ENCODE results near the gene ZSWIM8.
A peak's percentile ranks its signal among the peaks of the same experiment; 100 is the strongest.

The ZSWIM8 gene

GRCh38 chr10:73772281-73773151 lies 12.9 kb upstream of the ZSWIM8 start:
- Histone ChIP-seq H3K4me1 (ENCODE audit: control extremely low read depth in 1 of 4, control insufficient read depth in 4 of 4, insufficient read depth in 4 of 4, low read length in 3 of 4) (peaks cover 10 to 40% (median 31%) of the 10 kb centered on the region in 4 experiments), H3K36me3 (ENCODE audit: control insufficient read depth in 4 of 4, insufficient read depth in 4 of 4, low read length in 3 of 4) (peaks cover 21 to 64% (median 45%) of the 10 kb centered on the region in 4 experiments), H3K27me3 (replicated peaks in 2 of 5; ENCODE audit: control insufficient read depth in 4 of 5, insufficient read depth in 5 of 5, low read length in 4 of 5) (no peaks in the 10 kb centered on the region), H3K9me3 (ENCODE audit: control extremely low read depth in 1 of 5, control insufficient read depth in 4 of 5, insufficient read depth in 2 of 5, low read depth in 1 of 5, low read length in 4 of 5) (no peaks in the 10 kb centered on the region), H3K4me3 (ENCODE audit: control insufficient read depth in 1 of 7, extremely low read depth in 1 of 7, insufficient read depth in 4 of 7, low read depth in 2 of 7, low read length in 6 of 7) (peak overlapping the region; percentile 77 to 98 (median 93)), H3K27ac (ENCODE audit: insufficient read depth in 1 of 2, low read depth in 1 of 2, low read length in 2 of 2, poor library complexity in 1 of 2, severe bottlenecking in 2 of 2) (peak overlapping the region; percentile 58 to 90)
- peak; percentile 76 to 88 (median 80) for DNase-seq
- ChIA-PET POLR2A (interaction anchor here (0.6 to 3.4 kb wide), 6 partner anchors 9 to 78 kb away, joined by 3 to 18 read pairs (median 5); partner anchors contain the start of genes CHCHD1 and ZSWIM8), CTCF (interaction anchor here (0.6 to 5.2 kb wide), 11 partner anchors 9 to 1509 kb away, joined by 3 to 39 read pairs (median 4); partner anchors contain the start of genes CHCHD1 and ZSWIM8)
- 0% methylated on average over 76 of the region's 101 CpGs for WGBS (ENCODE audit: insufficient coverage)

DNA sequence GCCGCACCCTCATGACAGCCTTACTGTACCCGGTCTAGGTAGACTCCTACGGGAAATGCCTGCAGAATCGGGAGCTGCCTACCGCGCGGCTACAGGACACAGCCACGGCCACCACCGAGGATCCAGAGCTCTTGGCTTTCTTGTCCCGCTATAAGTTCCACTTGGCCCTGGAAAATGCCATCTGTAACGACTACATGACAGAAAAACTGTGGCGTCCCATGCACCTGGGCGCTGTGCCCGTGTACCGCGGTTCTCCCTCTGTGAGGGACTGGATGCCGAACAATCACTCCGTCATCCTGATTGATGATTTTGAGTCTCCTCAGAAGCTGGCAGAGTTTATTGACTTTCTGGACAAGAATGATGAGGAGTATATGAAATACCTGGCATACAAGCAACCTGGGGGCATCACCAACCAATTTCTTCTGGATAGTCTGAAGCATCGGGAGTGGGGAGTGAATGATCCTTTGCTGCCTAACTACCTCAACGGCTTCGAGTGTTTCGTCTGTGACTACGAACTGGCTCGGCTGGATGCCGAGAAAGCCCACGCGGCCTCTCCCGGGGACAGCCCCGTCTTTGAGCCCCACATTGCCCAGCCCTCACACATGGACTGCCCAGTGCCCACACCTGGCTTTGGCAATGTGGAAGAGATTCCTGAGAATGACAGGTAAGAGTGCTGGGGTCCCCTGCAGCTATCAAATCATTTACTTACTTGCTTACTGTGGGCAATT lies 12.1 kb upstream of the ZSWIM8 start:
- 14% methylated on average over 27 of the region's 29 CpGs for WGBS (ENCODE audit: insufficient coverage)
- ChIA-PET POLR2A (interaction anchor here (0.6 to 3.4 kb wide), 5 partner anchors 8 to 78 kb away, joined by 3 to 18 read pairs (median 6); partner anchors contain the start of genes CHCHD1 and ZSWIM8), CTCF (interaction anchor here (0.6 to 5.2 kb wide), 9 partner anchors 8 to 469 kb away, joined by 3 to 39 read pairs (median 4); partner anchors contain the start of genes CHCHD1 and ZSWIM8)
- peak overlapping the region; percentile 58 to 90 for H3K27ac ChIP-seq (ENCODE audit: insufficient read depth in 1 of 2, low read depth in 1 of 2, low read length in 2 of 2, poor library complexity in 1 of 2, severe bottlenecking in 2 of 2)
- DNase-seq: no peak
- no peaks in the 10 kb centered on the region for H3K9me3 ChIP-seq (ENCODE audit: control extremely low read depth in 1 of 5, control insufficient read depth in 4 of 5, insufficient read depth in 2 of 5, low read depth in 1 of 5, low read length in 4 of 5)
- H3K4me3 ChIP-seq (ENCODE audit: control insufficient read depth in 1 of 7, extremely low read depth in 1 of 7, insufficient read depth in 4 of 7, low read depth in 2 of 7, low read length in 6 of 7): peak overlapping the region; percentile 77 to 98 (median 93)
- H3K4me1 ChIP-seq (ENCODE audit: control extremely low read depth in 1 of 4, control insufficient read depth in 4 of 4, insufficient read depth in 4 of 4, low read length in 3 of 4): peaks cover 10 to 40% (median 31%) of the 10 kb centered on the region in 4 experiments
- H3K36me3 ChIP-seq (ENCODE audit: control insufficient read depth in 4 of 4, insufficient read depth in 4 of 4, low read length in 3 of 4): peaks cover 20 to 59% (median 45%) of the 10 kb centered on the region in 4 experiments
- no peaks in the 10 kb centered on the region for H3K27me3 ChIP-seq (replicated peaks in 2 of 5; ENCODE audit: control insufficient read depth in 4 of 5, insufficient read depth in 5 of 5, low read length in 4 of 5)

- H3K4me3 ChIP-seq (ENCODE audit: control insufficient read depth in 1 of 7, extremely low read depth in 1 of 7, insufficient read depth in 4 of 7, low read depth in 2 of 7, low read length in 6 of 7): peak overlapping the region in 5 of 7 experiments; percentile 5 to 95 (median 45)
- H3K9me3 ChIP-seq (ENCODE audit: control extremely low read depth in 1 of 5, control insufficient read depth in 4 of 5, insufficient read depth in 2 of 5, low read depth in 1 of 5, low read length in 4 of 5): no peaks in the 10 kb centered on the region
- POLR2A ChIA-PET: interaction anchor here (0.6 to 3.4 kb wide), 2 partner anchors 11 to 39 kb away, joined by 3 to 12 read pairs; partner anchors contain the start of gene ZSWIM8
- H3K4me1 ChIP-seq (ENCODE audit: control extremely low read depth in 1 of 4, control insufficient read depth in 4 of 4, insufficient read depth in 4 of 4, low read length in 3 of 4): peaks cover 10 to 40% (median 31%) of the 10 kb centered on the region in 4 experiments
- 70% methylated on average over 3 of the region's 5 CpGs for WGBS (ENCODE audit: insufficient coverage)
- DNase-seq: peak; percentile 41 to 43 (median 42)
- H3K36me3 ChIP-seq (ENCODE audit: control insufficient read depth in 4 of 4, insufficient read depth in 4 of 4, low read length in 3 of 4): peaks cover 11 to 53% (median 39%) of the 10 kb centered on the region in 4 experiments
- CTCF ChIA-PET: interaction anchor here (1.0 to 5.2 kb wide), 4 partner anchors 7 to 45 kb away, joined by 3 to 39 read pairs (median 6); partner anchors contain the start of genes CHCHD1 and ZSWIM8
- no peaks in the 10 kb centered on the region for H3K27me3 ChIP-seq (replicated peaks in 2 of 5; ENCODE audit: control insufficient read depth in 4 of 5, insufficient read depth in 5 of 5, low read length in 4 of 5)
- peak overlapping the region in 1 of 2 experiments; percentile 90 for H3K27ac ChIP-seq (ENCODE audit: insufficient read depth in 1 of 2, low read depth in 1 of 2, low read length in 2 of 2, poor library complexity in 1 of 2, severe bottlenecking in 2 of 2)
Measured at GRCh38 chr10:73774637-73775036, 10.8 kb upstream of the ZSWIM8 start.

- Histone ChIP-seq H3K4me1 (ENCODE audit: control extremely low read depth in 1 of 4, control insufficient read depth in 4 of 4, insufficient read depth in 4 of 4, low read length in 3 of 4) (peaks cover 16 to 49% (median 33%) of the 10 kb centered on the region in 4 experiments), H3K4me3 (ENCODE audit: control insufficient read depth in 1 of 7, extremely low read depth in 1 of 7, insufficient read depth in 4 of 7, low read depth in 2 of 7, low read length in 6 of 7) (no peak overlapping the region), H3K9me3 (ENCODE audit: control extremely low read depth in 1 of 5, control insufficient read depth in 4 of 5, insufficient read depth in 2 of 5, low read depth in 1 of 5, low read length in 4 of 5) (no peaks in the 10 kb centered on the region), H3K27me3 (replicated peaks in 2 of 5; ENCODE audit: control insufficient read depth in 4 of 5, insufficient read depth in 5 of 5, low read length in 4 of 5) (no peaks in the 10 kb centered on the region), H3K27ac (ENCODE audit: insufficient read depth in 1 of 2, low read depth in 1 of 2, low read length in 2 of 2, poor library complexity in 1 of 2, severe bottlenecking in 2 of 2) (no peak overlapping the region), H3K36me3 (ENCODE audit: control insufficient read depth in 4 of 4, insufficient read depth in 4 of 4, low read length in 3 of 4) (peaks cover 0 to 32% (median 26%) of the 10 kb centered on the region in 4 experiments)
- CTCF ChIA-PET: interaction anchor here (0.7 to 6.3 kb wide), 4 partner anchors 7 to 250 kb away, joined by 3 to 39 read pairs (median 5); a partner anchor contains a TSS
- POLR2A ChIA-PET: no interaction called here
- 92% methylated on average over 2 of the region's 5 CpGs for WGBS (ENCODE audit: insufficient coverage)
- DNase-seq: no peak
Measured at GRCh38 chr10:73779018-73779417, 6.4 kb upstream of the ZSWIM8 start.

GRCh38 chr10:73779539-73780197 lies 5.7 kb upstream of the ZSWIM8 start:
- H3K4me1 ChIP-seq (ENCODE audit: control extremely low read depth in 1 of 4, control insufficient read depth in 4 of 4, insufficient read depth in 4 of 4, low read length in 3 of 4): peaks cover 14 to 45% (median 30%) of the 10 kb centered on the region in 4 experiments
- DNase-seq: no peak

DNA sequence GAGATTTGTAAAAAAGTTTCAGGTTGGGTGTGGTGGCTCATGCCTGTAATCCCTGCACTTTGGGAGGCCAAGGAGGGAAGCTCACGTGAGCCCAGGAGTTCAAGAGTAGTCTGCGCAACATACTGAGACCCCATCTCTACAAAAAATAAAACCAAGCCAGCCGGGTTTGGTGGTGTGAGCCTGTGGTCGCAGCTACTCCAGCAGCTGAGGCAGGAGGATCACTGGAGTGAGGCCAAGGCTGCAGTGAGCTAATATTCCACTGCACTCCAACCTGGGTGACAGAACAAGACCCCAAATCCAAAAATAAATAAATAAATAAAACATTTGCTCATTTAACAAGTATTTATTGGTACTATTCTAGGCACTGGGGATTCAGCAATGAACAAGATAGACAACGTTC lies 5.1 kb upstream of the ZSWIM8 start:
- CTCF ChIA-PET: interaction anchor here (1.9 to 6.3 kb wide), 2 partner anchors 8 to 30 kb away, joined by 6 to 39 read pairs; a partner anchor contains a TSS
- Histone ChIP-seq H3K4me1 (ENCODE audit: control extremely low read depth in 1 of 4, control insufficient read depth in 4 of 4, insufficient read depth in 4 of 4, low read length in 3 of 4) (peaks cover 14 to 44% (median 27%) of the 10 kb centered on the region in 4 experiments), H3K27ac (ENCODE audit: insufficient read depth in 1 of 2, low read depth in 1 of 2, low read length in 2 of 2, poor library complexity in 1 of 2, severe bottlenecking in 2 of 2) (peak overlapping the region in 1 of 2 experiments; percentile 12), H3K36me3 (ENCODE audit: control insufficient read depth in 4 of 4, insufficient read depth in 4 of 4, low read length in 3 of 4) (peaks cover 0 to 26% (median 19%) of the 10 kb centered on the region in 4 experiments), H3K27me3 (replicated peaks in 2 of 5; ENCODE audit: control insufficient read depth in 4 of 5, insufficient read depth in 5 of 5, low read length in 4 of 5) (no peaks in the 10 kb centered on the region), H3K9me3 (ENCODE audit: control extremely low read depth in 1 of 5, control insufficient read depth in 4 of 5, insufficient read depth in 2 of 5, low read depth in 1 of 5, low read length in 4 of 5) (no peaks in the 10 kb centered on the region), H3K4me3 (ENCODE audit: control insufficient read depth in 1 of 7, extremely low read depth in 1 of 7, insufficient read depth in 4 of 7, low read depth in 2 of 7, low read length in 6 of 7) (peak overlapping the region in 2 of 7 experiments; percentile 77 to 91)
- POLR2A ChIA-PET: interaction anchor here (3.5 kb wide), 1 partner anchor 8 kb away, joined by 18 read pairs; a partner anchor contains a TSS
- WGBS (ENCODE audit: insufficient coverage): 100% methylated on average over 1 of the region's 5 CpGs
- DNase-seq: no peak

More at GRCh38 chr10:73779539-73780197, 5.7 kb upstream of the ZSWIM8 start:
- ChIA-PET CTCF (interaction anchor here (0.6 to 6.3 kb wide), 4 partner anchors 8 to 251 kb away, joined by 3 to 39 read pairs (median 5); a partner anchor contains a TSS), POLR2A (interaction anchor here (3.5 kb wide), 1 partner anchor 7 kb away, joined by 18 read pairs; a partner anchor contains a TSS)
- H3K27ac ChIP-seq (ENCODE audit: insufficient read depth in 1 of 2, low read depth in 1 of 2, low read length in 2 of 2, poor library complexity in 1 of 2, severe bottlenecking in 2 of 2): no peak overlapping the region
- H3K27me3 ChIP-seq (replicated peaks in 2 of 5; ENCODE audit: control insufficient read depth in 4 of 5, insufficient read depth in 5 of 5, low read length in 4 of 5): no peaks in the 10 kb centered on the region
- H3K4me3 ChIP-seq (ENCODE audit: control insufficient read depth in 1 of 7, extremely low read depth in 1 of 7, insufficient read depth in 4 of 7, low read depth in 2 of 7, low read length in 6 of 7): no peak overlapping the region
- peaks cover 0 to 30% (median 23%) of the 10 kb centered on the region in 4 experiments for H3K36me3 ChIP-seq (ENCODE audit: control insufficient read depth in 4 of 4, insufficient read depth in 4 of 4, low read length in 3 of 4)
- 100% methylated on average over 2 of the region's 3 CpGs for WGBS (ENCODE audit: insufficient coverage)
- H3K9me3 ChIP-seq (ENCODE audit: control extremely low read depth in 1 of 5, control insufficient read depth in 4 of 5, insufficient read depth in 2 of 5, low read depth in 1 of 5, low read length in 4 of 5): no peaks in the 10 kb centered on the region
